NCI-H460 (cell line): ENCODE results near the gene DYNLT2B. TPM values are rescaled to one million over a fixed set of nuclear protein-coding genes. Genes with fewer than 3 reads are reported as not detected.
"Not testable (repeated sequence)": the region's sequence is repeated elsewhere in the genome, so short reads cannot be mapped to it uniquely, and the experiment has no call there.

Experiments used
- DNase-seq: peaks from one replicate; pipeline ENCODE4 v3.0.0-alpha.2; 2016; ENCODE audit warnings: low read depth; ENCODE audit errors: extremely low read depth
- polyA plus RNA-seq: library from polyadenylated mRNA; depleted of rRNA; stranded (reverse); fragments of >200 nt; gene quantifications from 2 replicates; pipeline ENCODE4 v1.2.3, GENCODE V29; 2014; cell fraction: nucleus; rRNA removed
- total RNA-seq: library from RNA; depleted of rRNA; stranded (reverse); fragments of >200 nt; shearing (Covaris generic); gene quantifications from 2 replicates; pipeline ENCODE4 v1.2.3, GENCODE V29; 2014; rRNA removed

DYNLT2B gene
- total RNA-seq = 5.9 and 6.9 TPM in 2 replicates
- 0.46 and 1.4 TPM in 2 replicates for polyA plus RNA-seq

DNA sequence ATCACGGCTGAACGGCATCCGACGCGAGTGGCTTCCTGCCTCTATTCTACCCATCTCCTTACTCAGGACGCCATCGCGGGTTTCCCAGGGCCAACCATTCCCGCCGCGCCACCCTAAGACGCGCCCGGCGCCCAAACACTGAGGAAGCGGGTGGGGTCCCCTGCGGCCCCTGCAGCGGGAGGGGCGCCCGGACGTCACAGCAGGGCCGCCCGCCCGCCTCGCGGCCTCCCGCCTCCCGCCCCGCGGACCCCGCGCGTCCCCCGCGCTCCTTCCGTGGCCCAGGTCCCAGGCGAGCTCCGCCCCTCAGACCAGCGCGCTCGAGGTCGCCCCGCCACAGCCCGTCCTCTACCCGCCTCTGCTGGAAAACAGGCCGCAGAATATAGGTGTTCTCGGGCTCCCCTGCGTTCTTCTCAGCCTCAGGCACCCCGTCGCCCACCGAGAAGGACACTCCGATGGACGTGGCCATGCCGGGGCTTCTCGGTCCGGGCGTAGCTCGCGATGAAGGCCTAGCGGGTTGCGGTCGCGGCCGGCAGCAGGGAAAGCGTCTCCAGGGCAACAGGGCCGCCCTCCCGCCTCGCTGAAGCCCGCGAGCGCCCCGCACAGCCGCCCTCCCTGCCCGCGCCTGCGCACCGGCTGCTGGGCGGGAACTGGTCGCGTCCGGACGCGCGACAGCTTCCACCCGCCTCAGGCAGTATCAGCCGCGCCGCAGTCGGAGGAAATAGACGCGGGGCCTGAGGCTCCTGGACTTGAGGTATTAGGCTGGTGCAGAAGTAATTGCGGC, at the start of gene DYNLT2B:
Gene DYNLT2B, minus strand, starts transcription at position 554 of the 781 bp plus-strand sequence. Its CDS starts 88 bp downstream, at position 466.
- peak; percentile 56 for DNase-seq

DNA sequence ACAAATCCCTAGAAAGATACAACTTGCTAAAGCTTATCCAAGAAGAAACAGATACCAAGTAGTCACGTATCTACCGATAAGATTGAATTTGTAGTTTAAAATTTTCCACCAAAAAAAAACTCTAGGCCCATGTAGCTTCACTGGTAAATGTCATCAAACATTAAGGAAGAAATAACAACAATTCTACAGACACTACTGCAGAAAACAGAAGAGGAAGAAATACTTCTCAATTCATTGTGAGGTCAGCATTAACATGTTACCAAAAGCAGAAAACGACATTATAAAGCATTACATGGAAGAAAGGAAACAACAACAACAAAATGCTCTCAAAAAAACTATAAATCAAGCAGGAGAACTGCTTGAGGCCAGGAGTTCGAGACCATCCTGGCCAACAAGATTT, 47.7 kb upstream of the DYNLT2B start:
- no peak for DNase-seq

- DNase-seq = no peak
These were observed 42.5 kb upstream of the DYNLT2B start for GRCh38 chr3:196360586-196360985.

- not testable (repeated sequence) for DNase-seq
These were observed 40.5 kb upstream of the DYNLT2B start for GRCh38 chr3:196358540-196358939.

GRCh38 chr3:196357905-196358304, 39.9 kb upstream of the DYNLT2B start:
- no peak for DNase-seq

- DNase-seq = no peak
These were observed 38.5 kb upstream of the DYNLT2B start for GRCh38 chr3:196356556-196356955.

DNA sequence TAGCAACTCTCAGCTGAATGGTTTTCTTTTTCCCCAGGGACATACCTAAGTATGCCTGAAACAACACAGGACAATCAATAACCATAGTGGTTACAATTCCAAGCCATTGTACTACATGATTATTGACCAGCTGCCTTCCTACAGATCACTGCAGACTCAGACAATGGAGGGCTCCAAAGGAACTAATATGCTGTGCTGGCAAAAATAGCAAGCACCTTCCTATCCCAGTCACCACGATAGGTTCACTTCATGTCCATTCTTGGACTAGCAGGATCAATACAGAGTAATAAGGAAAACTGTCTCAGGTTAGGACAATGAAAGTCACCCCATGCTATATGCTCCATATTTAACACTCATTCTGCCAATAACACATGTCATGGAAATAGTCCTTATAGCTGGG, 37.6 kb upstream of the DYNLT2B start:
- no peak for DNase-seq

GRCh38 chr3:196354132-196354531, 36.1 kb upstream of the DYNLT2B start:
- DNase-seq = no peak

GRCh38 chr3:196351541-196351940, 33.5 kb upstream of the DYNLT2B start:
- no peak for DNase-seq

- no peak for DNase-seq
These were observed 32.0 kb upstream of the DYNLT2B start for GRCh38 chr3:196350067-196350466.

GRCh38 chr3:196348698-196349097, 30.7 kb upstream of the DYNLT2B start:
- DNase-seq = no peak

GRCh38 chr3:196344663-196345062, 26.6 kb upstream of the DYNLT2B start:
- DNase-seq = no peak

GRCh38 chr3:196343917-196344316, 25.9 kb upstream of the DYNLT2B start:
- DNase-seq = not testable (repeated sequence)

GRCh38 chr3:196341137-196341536, 23.1 kb upstream of the DYNLT2B start:
- no peak for DNase-seq

DNA sequence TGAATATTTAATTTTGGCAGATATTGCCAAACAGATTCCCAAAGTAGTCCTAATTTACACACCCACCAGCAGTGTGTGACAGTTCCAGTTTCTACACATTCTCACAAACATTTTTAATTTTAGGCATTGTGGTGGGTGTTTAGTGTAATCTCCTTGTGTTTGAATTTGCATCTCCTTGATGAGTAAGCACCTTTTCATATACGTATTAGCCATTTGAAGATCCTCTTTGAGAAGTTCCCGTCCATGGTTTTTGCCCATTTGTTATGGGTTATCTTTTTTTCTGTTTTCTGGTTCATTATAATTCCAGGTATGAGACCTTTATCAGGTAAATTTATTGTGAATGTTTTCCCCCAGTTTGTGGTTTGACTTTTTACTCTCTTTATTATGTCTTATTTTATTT, 22.4 kb upstream of the DYNLT2B start:
- no peak for DNase-seq

- peak; percentile 50 for DNase-seq
These were observed 21.6 kb upstream of the DYNLT2B start for GRCh38 chr3:196339493-196340254.

DNA sequence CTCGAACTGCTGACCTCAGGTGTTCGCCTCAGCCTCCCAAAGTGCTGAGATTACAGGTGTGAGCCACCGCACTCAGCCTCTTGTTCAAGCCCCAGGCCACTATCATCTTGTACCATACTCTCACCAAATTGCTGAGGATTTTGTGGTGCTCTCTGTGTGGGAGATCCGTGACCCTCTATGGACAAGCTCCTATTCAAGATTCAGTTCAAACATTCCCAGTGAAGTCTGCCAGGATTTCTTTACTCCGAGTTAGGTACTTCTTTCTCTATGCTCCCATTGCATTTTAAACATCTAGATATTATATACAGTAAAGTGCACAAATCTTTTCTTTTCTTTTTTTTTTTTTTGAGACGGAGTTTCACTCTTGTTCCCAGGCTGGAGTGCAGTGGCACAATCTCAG, 21.0 kb upstream of the DYNLT2B start:
- DNase-seq = no peak

- DNase-seq = no peak
These were observed 18.5 kb upstream of the DYNLT2B start for GRCh38 chr3:196336319-196337145.

DNA sequence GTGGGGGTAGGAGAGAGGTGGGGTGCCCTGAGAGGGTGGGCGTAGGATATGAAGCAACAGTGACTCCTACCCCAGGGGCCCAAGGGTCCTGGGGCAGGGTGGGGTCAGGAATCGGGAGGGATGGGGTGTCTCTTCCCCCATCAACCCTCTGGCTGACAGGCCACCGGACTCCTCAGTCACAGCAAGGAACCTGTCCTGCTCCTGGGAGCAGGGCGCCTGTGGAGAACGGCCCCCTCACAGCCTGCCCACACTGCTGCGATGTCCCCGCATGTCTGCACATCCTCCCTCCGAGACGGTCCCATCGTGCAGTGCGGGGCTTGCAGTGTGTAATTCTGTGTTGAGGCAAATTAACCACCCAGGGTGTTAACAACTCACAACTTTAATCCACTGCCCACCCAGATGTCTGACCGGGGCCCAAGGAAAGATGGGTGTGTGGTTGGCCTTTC, 17.5 kb upstream of the DYNLT2B start:
- no peak for DNase-seq

DNA sequence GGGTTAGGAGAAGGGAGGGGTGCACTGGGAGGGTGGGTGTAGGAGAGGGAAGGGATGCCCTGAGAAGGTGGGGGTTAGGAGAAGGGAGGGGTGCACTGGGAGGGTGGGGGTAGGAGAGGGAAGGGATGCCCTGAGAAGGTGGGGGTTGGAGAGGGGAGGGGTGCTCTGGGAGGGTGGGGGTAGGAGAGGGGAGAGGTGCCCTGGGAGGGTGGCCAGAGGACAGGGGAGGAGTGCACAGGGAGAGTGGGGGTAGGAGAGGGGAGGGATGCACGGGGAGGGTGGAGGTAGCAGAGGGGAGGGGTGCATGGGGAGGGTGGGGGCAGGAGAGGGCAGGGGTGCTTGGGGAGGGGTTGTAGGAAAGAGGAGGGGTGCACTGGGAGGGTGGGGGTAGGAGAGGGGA, 16.9 kb upstream of the DYNLT2B start:
- no peak for DNase-seq

- no peak for DNase-seq
These were observed 14.1 kb upstream of the DYNLT2B start for GRCh38 chr3:196332168-196332567.
